Mesothelial cell of epicardium (in vitro differentiated cells): ENCODE measurements around the gene KIFBP. TPM values are rescaled to one million over a fixed set of nuclear protein-coding genes. Genes with fewer than 3 reads are reported as not detected.
"Not testable (repeated sequence)": the region's sequence is repeated elsewhere in the genome, so short reads cannot be mapped to it uniquely, and the experiment has no call there.

ENCODE experiments used
- DNase-seq, 2 experiments: peaks; one replicate each; pipeline ENCODE4 v3.0.0; 2021; ENCODE audit warnings: low spot score in 2 of 2; ENCODE audit not compliant: unreplicated experiment in 2 of 2
- H3K27ac Mint-ChIP-seq: 2 replicates; pipeline ENCODE4 v1.8.0; 2021; ENCODE audit warnings: mixed read lengths
- H3K27me3 Mint-ChIP-seq: 2 replicates; pipeline ENCODE4 v1.8.0; 2021; ENCODE audit warnings: low read depth, mixed read lengths
- H3K36me3 Mint-ChIP-seq: 2 replicates; pipeline ENCODE4 v1.8.0; 2021; ENCODE audit warnings: mixed read lengths
- H3K4me1 Mint-ChIP-seq: 2 replicates; pipeline ENCODE4 v1.8.0; 2021; ENCODE audit warnings: mixed read lengths
- H3K4me3 Mint-ChIP-seq: 2 replicates; pipeline ENCODE4 v1.8.0; 2021; ENCODE audit warnings: mild to moderate bottlenecking, moderate library complexity, mixed read lengths
- H3K9me3 Mint-ChIP-seq: 2 replicates; pipeline ENCODE4 v1.8.0; 2021; ENCODE audit warnings: mixed read lengths
- CTCF ChIP-seq: fragments of 200-600 bp; sonication (generic); IDR thresholded peaks from one replicate; pipeline ENCODE4 v1.5.0; 2021; ENCODE audit warnings: antibody characterized with exemption; ENCODE audit not compliant: unreplicated experiment
- total RNA-seq: library from RNA; stranded (reverse); gene quantifications from 3 replicates; pipeline ENCODE4 v1.2.1, GENCODE V29; 2021

Gene KIFBP
- total RNA-seq, 1 donor from 2014 or later: 22.7 TPM

GRCh38 chr10:69022611-69023010, 34.0 kb downstream of the KIFBP start:
- Mint-ChIP-seq H3K9me3 (no peaks in the 10 kb centered on the region), H3K27ac (no peak overlapping the region), H3K27me3 (no peaks in the 10 kb centered on the region), H3K4me3 (no peak overlapping the region), H3K4me1 (no peaks in the 10 kb centered on the region), H3K36me3 (peaks cover 14% of the 10 kb centered on the region)
- TF ChIP-seq CTCF: no peak
- DNase-seq: no peak

GRCh38 chr10:69025370-69025896, 36.8 kb downstream of the KIFBP start:
- Mint-ChIP-seq H3K4me3 (no peak overlapping the region), H3K9me3 (peaks cover 5% of the 10 kb centered on the region), H3K27me3 (no peaks in the 10 kb centered on the region), H3K36me3 (no peaks in the 10 kb centered on the region), H3K4me1 (peaks cover 2% of the 10 kb centered on the region), H3K27ac (no peak overlapping the region)
- TF ChIP-seq CTCF: no peak
- no peak for DNase-seq

- no peak overlapping the region for H3K4me3 Mint-ChIP-seq
- no peak overlapping the region for H3K27ac Mint-ChIP-seq
- DNase-seq: no peak
- peaks cover 9% of the 10 kb centered on the region for H3K9me3 Mint-ChIP-seq
- H3K4me1 Mint-ChIP-seq: no peaks in the 10 kb centered on the region
- no peaks in the 10 kb centered on the region for H3K36me3 Mint-ChIP-seq
- TF ChIP-seq CTCF: no peak
- H3K27me3 Mint-ChIP-seq: peaks cover 17% of the 10 kb centered on the region
Observed at GRCh38 chr10:69033256-69033655, 44.7 kb downstream of the KIFBP start.

- no peak for TF ChIP-seq CTCF
- H3K9me3 Mint-ChIP-seq: no peaks in the 10 kb centered on the region
- no peak for DNase-seq
- H3K27me3 Mint-ChIP-seq: peaks cover 14% of the 10 kb centered on the region
- H3K36me3 Mint-ChIP-seq: no peaks in the 10 kb centered on the region
- no peak overlapping the region for H3K27ac Mint-ChIP-seq
- no peak overlapping the region for H3K4me3 Mint-ChIP-seq
- no peaks in the 10 kb centered on the region for H3K4me1 Mint-ChIP-seq
Observed at GRCh38 chr10:69037489-69037888, 48.9 kb downstream of the KIFBP start.

GRCh38 chr10:69040904-69041303, 52.3 kb downstream of the KIFBP start:
- not testable (repeated sequence) for H3K4me1 Mint-ChIP-seq, H3K27ac Mint-ChIP-seq, DNase-seq, H3K4me3 Mint-ChIP-seq, H3K9me3 Mint-ChIP-seq, H3K36me3 Mint-ChIP-seq, H3K27me3 Mint-ChIP-seq

GRCh38 chr10:69042417-69042816, 53.8 kb downstream of the KIFBP start:
- no peaks in the 10 kb centered on the region for H3K9me3 Mint-ChIP-seq

More at GRCh38 chr10:69042417-69042816, 53.8 kb downstream of the KIFBP start:
- no peaks in the 10 kb centered on the region for H3K36me3 Mint-ChIP-seq
- no peaks in the 10 kb centered on the region for H3K4me1 Mint-ChIP-seq
- no peak overlapping the region for H3K27ac Mint-ChIP-seq
- no peak for TF ChIP-seq CTCF
- no peak for DNase-seq
- H3K4me3 Mint-ChIP-seq: no peak overlapping the region
- no peaks in the 10 kb centered on the region for H3K27me3 Mint-ChIP-seq
